ENCODE measurements around the gene COPS8. TPM values are rescaled to one million over a fixed set of nuclear protein-coding genes. Genes with fewer than 3 reads are reported as not detected.
A peak's percentile ranks its signal among the peaks of the same experiment; 100 is the strongest.

COPS8 gene
- total RNA-seq, 1 experiment from 2014 or later = 49.9 TPM

GRCh38 chr2:237060534-237061312 lies 25.0 kb upstream of the COPS8 start:
- intact Hi-C loops (cut with micrococcal nuclease; ENCODE audit: unreplicated experiment) = loop anchor here (2.0 kb wide), 2 partner anchors 548 to 718 kb away; no protein-coding TSS in a partner anchor
- Mint-ChIP-seq H3K27me3 (ENCODE audit: unreplicated experiment) (no peaks in the 10 kb centered on the region), H3K36me3 (ENCODE audit: insufficient read depth, unreplicated experiment) (no peaks in the 10 kb centered on the region), H3K27ac (ENCODE audit: unreplicated experiment) (no peak overlapping the region), H3K9me3 (ENCODE audit: low read depth, unreplicated experiment) (no peaks in the 10 kb centered on the region), H3K4me1 (ENCODE audit: low read depth, unreplicated experiment) (no peaks in the 10 kb centered on the region), H3K4me3 (ENCODE audit: low read depth, unreplicated experiment) (no peak overlapping the region)
- TF ChIP-seq CTCF (IDR thresholded peaks at IDR 0.05; ENCODE audit: unreplicated experiment) = peak; percentile 62
- DNase-seq = peak; percentile 66
- CTCF ChIA-PET = interaction anchor here (0.6 to 1.3 kb wide), 5 partner anchors 33 to 707 kb away, joined by 3 to 6 read pairs (median 3); partner anchors contain the start of gene ACKR3
- BruUV-seq (replicated peaks) = no TSS peak

DNA sequence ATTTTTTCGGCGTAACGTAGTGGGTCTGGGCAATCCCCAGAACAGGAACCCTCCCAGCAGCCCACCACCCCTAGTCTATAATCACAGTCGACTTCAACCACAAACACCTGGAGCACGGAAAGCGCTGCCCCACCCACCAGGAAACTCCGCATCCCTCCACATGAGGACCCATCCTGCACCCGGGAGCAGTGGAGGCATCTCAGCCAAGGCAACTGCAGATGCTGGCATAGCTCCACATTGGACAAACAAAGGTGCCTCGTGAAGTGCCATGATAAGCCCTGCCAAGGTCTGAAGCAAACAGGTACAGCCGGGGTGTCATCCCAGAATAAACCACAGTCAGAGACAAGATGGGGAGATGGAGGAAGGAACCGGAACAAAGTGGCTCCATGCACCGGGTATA lies 24.3 kb upstream of the COPS8 start:
- H3K4me3 Mint-ChIP-seq (ENCODE audit: low read depth, unreplicated experiment) = no peak overlapping the region
- intact Hi-C loops (cut with micrococcal nuclease; ENCODE audit: unreplicated experiment) = loop anchor here (2.0 kb wide), 2 partner anchors 549 to 719 kb away; no protein-coding TSS in a partner anchor
- no peaks in the 10 kb centered on the region for H3K27me3 Mint-ChIP-seq (ENCODE audit: unreplicated experiment)
- no TSS peak for BruUV-seq (replicated peaks)
- H3K27ac Mint-ChIP-seq (ENCODE audit: unreplicated experiment) = no peak overlapping the region
- no peaks in the 10 kb centered on the region for H3K36me3 Mint-ChIP-seq (ENCODE audit: insufficient read depth, unreplicated experiment)
- DNase-seq = no peak
- H3K9me3 Mint-ChIP-seq (ENCODE audit: low read depth, unreplicated experiment) = no peaks in the 10 kb centered on the region
- CTCF ChIA-PET = interaction anchor here (0.6 to 1.3 kb wide), 5 partner anchors 34 to 708 kb away, joined by 3 to 6 read pairs (median 3); partner anchors contain the start of gene ACKR3
- no peak for TF ChIP-seq CTCF (IDR thresholded peaks at IDR 0.05; ENCODE audit: unreplicated experiment)
- no peaks in the 10 kb centered on the region for H3K4me1 Mint-ChIP-seq (ENCODE audit: low read depth, unreplicated experiment)

- TF ChIP-seq CTCF (IDR thresholded peaks at IDR 0.05; ENCODE audit: unreplicated experiment) = no peak
- CTCF ChIA-PET = interaction anchor here (0.5 to 1.1 kb wide), 2 partner anchors 712 to 720 kb away, joined by 3 read pairs; no protein-coding TSS in a partner anchor
- no peak for DNase-seq
Observed at GRCh38 chr2:237062585-237062984, 23.1 kb upstream of the COPS8 start.

GRCh38 chr2:237064203-237065070 lies 21.3 kb upstream of the COPS8 start:
- intact Hi-C loops (cut with micrococcal nuclease; ENCODE audit: unreplicated experiment) = no loop called here
- CTCF ChIA-PET = no interaction called here
- Mint-ChIP-seq H3K27me3 (ENCODE audit: unreplicated experiment) (no peaks in the 10 kb centered on the region), H3K36me3 (ENCODE audit: insufficient read depth, unreplicated experiment) (no peaks in the 10 kb centered on the region), H3K27ac (ENCODE audit: unreplicated experiment) (no peak overlapping the region), H3K9me3 (ENCODE audit: low read depth, unreplicated experiment) (no peaks in the 10 kb centered on the region), H3K4me1 (ENCODE audit: low read depth, unreplicated experiment) (no peaks in the 10 kb centered on the region), H3K4me3 (ENCODE audit: low read depth, unreplicated experiment) (no peak overlapping the region)
- BruUV-seq (replicated peaks) = no TSS peak
- DNase-seq = no peak
- no peak for TF ChIP-seq CTCF (IDR thresholded peaks at IDR 0.05; ENCODE audit: unreplicated experiment)

More at GRCh38 chr2:237062585-237062984, 23.1 kb upstream of the COPS8 start:
- Mint-ChIP-seq H3K27me3 (ENCODE audit: unreplicated experiment) (no peaks in the 10 kb centered on the region), H3K27ac (ENCODE audit: unreplicated experiment) (no peak overlapping the region), H3K9me3 (ENCODE audit: low read depth, unreplicated experiment) (no peaks in the 10 kb centered on the region), H3K36me3 (ENCODE audit: insufficient read depth, unreplicated experiment) (no peaks in the 10 kb centered on the region), H3K4me1 (ENCODE audit: low read depth, unreplicated experiment) (no peaks in the 10 kb centered on the region), H3K4me3 (ENCODE audit: low read depth, unreplicated experiment) (no peak overlapping the region)
- BruUV-seq (replicated peaks) = no TSS peak
- intact Hi-C loops (cut with micrococcal nuclease; ENCODE audit: unreplicated experiment) = no loop called here

Data from Calu3 (cell line).